Thyroid gland (tissue), 4 donors: ENCODE data around the gene ALG5.

ENCODE experiments used
- CTCF ChIP-seq, 6 experiments: fragments of 200-600 bp in 3 of 6; fragments of 450-650 bp in 3 of 6; sonication (generic) in 3 of 6; IDR thresholded peaks; one replicate each; pipeline ENCODE4 v1.5.1; 2016 to 2019; ENCODE audit warnings: antibody characterized with exemption in 6 of 6, mild to moderate bottlenecking in 2 of 6, inconsistent platforms in 1 of 6, moderate library complexity in 1 of 6
- POLR2A ChIP-seq, 2 donors: fragments of 450-650 bp; IDR thresholded peaks; one replicate each; pipeline ENCODE4 v1.6.1; 2017; ENCODE audit warnings: antibody characterized with exemption in 2 of 2, mild to moderate bottlenecking in 2 of 2, moderate library complexity in 1 of 2

- TF ChIP-seq CTCF (IDR thresholded peaks at IDR 0.05) (no peak), POLR2A (IDR thresholded peaks at IDR 0.05) (no peak)
Measured at GRCh38 chr13:36998624-36999041, 507 bp downstream of the ALG5 start.
